Lower leg skin (tissue), 4 donors: Measurements from ENCODE around the gene LACC1. TPM values are rescaled to one million over a fixed set of nuclear protein-coding genes. Genes with fewer than 3 reads are reported as not detected.

ENCODE experiments used
- DNase-seq, 2 donors: peaks; one replicate each; pipeline ENCODE4 v3.0.0-alpha.2; 2019; ENCODE audit warnings: low spot score in 2 of 2
- H3K4me3 ChIP-seq: fragments of 200-600 bp; sonication (generic); 2 replicates; pipeline ENCODE4 v1.5.1; 2017; ENCODE audit warnings: mild to moderate bottlenecking, low read depth; ENCODE audit not compliant: poor library complexity, severe bottlenecking
- CTCF ChIP-seq, 3 donors: fragments of 450-650 bp; IDR thresholded peaks; one replicate each; pipeline ENCODE4 v1.5.1; 2016; ENCODE audit warnings: antibody characterized with exemption in 3 of 3, mild to moderate bottlenecking in 3 of 3, moderate library complexity in 2 of 3
- POLR2A ChIP-seq, 2 donors: fragments of 450-650 bp; IDR thresholded peaks; one replicate each; pipeline ENCODE4 v1.6.1; 2016 to 2017; ENCODE audit warnings: antibody characterized with exemption in 2 of 2, mild to moderate bottlenecking in 1 of 2, moderate library complexity in 1 of 2
- WGBS, 2 donors: methylation state at CpG; one replicate each; pipeline ENCODE4 v1.1.5; 2018; 5-methylcytosine and 5-hydroxymethylcytosine counted together
- intact Hi-C: fragments of 100-400 bp; cut with DNase I; formaldehyde crosslinking; loops from one replicate; pipeline ENCODE4 v1.15.0; 2023; ENCODE audit warnings: low total_unique reads
- total RNA-seq, 4 donors: library from RNA; depleted of rRNA; stranded (reverse); fragments of >200 nt; gene quantifications; one replicate each; pipeline ENCODE4 v1.1.0, GENCODE V29; 2016

LACC1 gene
- total RNA-seq, 4 donors from 2014 or later, result 2.7 to 6.8 (median 4.3) TPM

GRCh38 chr13:43872181-43872580 is 7.5 kb upstream of the LACC1 start:
- 97 to 100% methylated on average over 1 of the region's 1 CpG for WGBS, 2 donors
- H3K4me3 ChIP-seq, result no peak overlapping the region
- intact Hi-C loops, result no loop called here
- no peak for DNase-seq
- TF ChIP-seq POLR2A (IDR thresholded peaks at IDR 0.05) (no peak), CTCF (IDR thresholded peaks at IDR 0.05) (no peak)

- TF ChIP-seq POLR2A (IDR thresholded peaks at IDR 0.05) (no peak), CTCF (IDR thresholded peaks at IDR 0.05) (no peak)
- H3K4me3 ChIP-seq, result no peak overlapping the region
- 8 to 13% methylated on average over 2 of the region's 2 CpGs for WGBS, 2 donors
- no peak for DNase-seq
- intact Hi-C loops, result no loop called here
Observed at GRCh38 chr13:43874504-43875092, 5.1 kb upstream of the LACC1 start.

GRCh38 chr13:43876366-43876765 is 3.3 kb upstream of the LACC1 start:
- no peak overlapping the region for H3K4me3 ChIP-seq
- no peak for TF ChIP-seq CTCF (IDR thresholded peaks at IDR 0.05)
- TF ChIP-seq POLR2A (IDR thresholded peaks at IDR 0.05), result no peak
- intact Hi-C loops, result no loop called here
- DNase-seq, result no peak
- WGBS, 2 donors, result 97 to 98% methylated on average over 2 of the region's 2 CpGs

GRCh38 chr13:43877326-43877725 is 2.4 kb upstream of the LACC1 start:
- no peak for TF ChIP-seq POLR2A (IDR thresholded peaks at IDR 0.05)
- no peak for TF ChIP-seq CTCF (IDR thresholded peaks at IDR 0.05)
- no peak overlapping the region for H3K4me3 ChIP-seq
- intact Hi-C loops, result no loop called here
- DNase-seq, result no peak

- intact Hi-C loops, result no loop called here
- no peak overlapping the region for H3K4me3 ChIP-seq
- WGBS, 2 donors, result 92% methylated on average over 1 of the region's 1 CpG
- DNase-seq, result no peak
- TF ChIP-seq CTCF (IDR thresholded peaks at IDR 0.05) (no peak), POLR2A (IDR thresholded peaks at IDR 0.05) (no peak)
Observed at GRCh38 chr13:43877766-43878165, 1.9 kb upstream of the LACC1 start.
